GM04503 (cell line): ENCODE measurements around the gene ALG14.
"Not testable (repeated sequence)": the region's sequence is repeated elsewhere in the genome, so short reads cannot be mapped to it uniquely, and the experiment has no call there.

Source experiments
- DNase-seq: peaks from one replicate; pipeline ENCODE4 v3.0.0-alpha.2; 2012; ENCODE audit warnings: low read depth

The ALG14 gene

GRCh38 chr1:95041491-95042165 is 31.1 kb downstream of the ALG14 start:
- no peak for DNase-seq

GRCh38 chr1:95040032-95040525 is 32.7 kb downstream of the ALG14 start:
- no peak for DNase-seq

GRCh38 chr1:95039360-95040031 is 33.3 kb downstream of the ALG14 start:
- DNase-seq, result no peak

GRCh38 chr1:95035536-95035935 is 37.2 kb downstream of the ALG14 start:
- DNase-seq, result peak; percentile 71

GRCh38 chr1:95034506-95034905 is 38.2 kb downstream of the ALG14 start:
- DNase-seq, result no peak

- DNase-seq, result no peak
These were observed 38.9 kb downstream of the ALG14 start for GRCh38 chr1:95033843-95034242.

GRCh38 chr1:95029532-95029931 is 43.2 kb downstream of the ALG14 start:
- no peak for DNase-seq

- DNase-seq, result no peak
These were observed 43.8 kb downstream of the ALG14 start for GRCh38 chr1:95028954-95029353.

GRCh38 chr1:95027046-95027445 is 45.7 kb downstream of the ALG14 start:
- DNase-seq, result no peak

GRCh38 chr1:95023399-95024043 is 49.2 kb downstream of the ALG14 start:
- DNase-seq, result peak; percentile 44

- DNase-seq, result no peak
These were observed 50.2 kb downstream of the ALG14 start for GRCh38 chr1:95022644-95022926.

GRCh38 chr1:95021805-95022643 is 50.7 kb downstream of the ALG14 start:
- DNase-seq, result no peak

GRCh38 chr1:95021119-95021518 is 51.6 kb downstream of the ALG14 start:
- DNase-seq, result no peak

- not testable (repeated sequence) for DNase-seq
These were observed 53.3 kb downstream of the ALG14 start for GRCh38 chr1:95019466-95019865.

GRCh38 chr1:95018602-95019369 is 54.0 kb downstream of the ALG14 start:
- DNase-seq, result no peak

- DNase-seq, result no peak
These were observed 55.0 kb downstream of the ALG14 start for GRCh38 chr1:95017775-95018174.

GRCh38 chr1:95015076-95015475 is 57.7 kb downstream of the ALG14 start:
- DNase-seq, result no peak

- DNase-seq, result no peak
These were observed 58.7 kb downstream of the ALG14 start for GRCh38 chr1:95013950-95014574.

- DNase-seq, result peak; percentile 71
These were observed 60.4 kb downstream of the ALG14 start for GRCh38 chr1:95012389-95012788.

GRCh38 chr1:95010158-95010557 is 62.6 kb downstream of the ALG14 start:
- DNase-seq, result no peak

- no peak for DNase-seq
These were observed 65.1 kb downstream of the ALG14 start for GRCh38 chr1:95007687-95008086.
